Activated CD4-positive, alpha-beta memory T cell treated with anti-CD3 and anti-CD28 coated beads for 36 hours (primary cell): ENCODE results near the gene TFEC. TPM values are rescaled to one million over a fixed set of nuclear protein-coding genes. Genes with fewer than 3 reads are reported as not detected.

ENCODE experiments used
- CTCF ChIA-PET: fragments of 350-600 bp; sonication (Branson Sonifier 250); formaldehyde crosslinking; loops from one replicate; lab custom pipeline; 2021; ENCODE audit warnings: antibody characterized with exemption, inconsistent platforms; lab: Charles Lee
- POLR2A ChIA-PET: fragments of 350-600 bp; sonication (Branson Sonifier 250); formaldehyde crosslinking; loops from one replicate; lab custom pipeline; 2021; ENCODE audit warnings: antibody characterized with exemption; lab: Charles Lee
- DNase-seq: peaks from one replicate; pipeline ENCODE4 v3.0.0-alpha.2; 2020
- H3K27ac Mint-ChIP-seq: one replicate; pipeline ENCODE4 v1.8.0; 2021; ENCODE audit warnings: mixed read lengths
- H3K27me3 Mint-ChIP-seq: one replicate; pipeline ENCODE4 v1.8.0; 2021; ENCODE audit warnings: mixed read lengths
- H3K36me3 Mint-ChIP-seq: one replicate; pipeline ENCODE4 v1.8.0; 2021; ENCODE audit warnings: mixed read lengths
- H3K4me1 Mint-ChIP-seq: one replicate; pipeline ENCODE4 v1.8.0; 2021; ENCODE audit warnings: low read depth, mixed read lengths
- H3K4me3 Mint-ChIP-seq: one replicate; pipeline ENCODE4 v1.8.0; 2021; ENCODE audit warnings: mild to moderate bottlenecking, mixed read lengths
- H3K9me3 Mint-ChIP-seq: one replicate; pipeline ENCODE4 v1.8.0; 2021; ENCODE audit warnings: mixed read lengths
- intact Hi-C: fragments of 100-400 bp; cut with micrococcal nuclease; formaldehyde crosslinking; loops from one replicate; pipeline ENCODE4 v1.15.1; 2023
- total RNA-seq, 2 experiments: library from RNA; stranded (reverse); gene quantifications; one replicate each; pipeline ENCODE4 v1.2.3, GENCODE V29; 2021

TFEC gene
- total RNA-seq, 2 experiments from 2014 or later = not detected

DNA sequence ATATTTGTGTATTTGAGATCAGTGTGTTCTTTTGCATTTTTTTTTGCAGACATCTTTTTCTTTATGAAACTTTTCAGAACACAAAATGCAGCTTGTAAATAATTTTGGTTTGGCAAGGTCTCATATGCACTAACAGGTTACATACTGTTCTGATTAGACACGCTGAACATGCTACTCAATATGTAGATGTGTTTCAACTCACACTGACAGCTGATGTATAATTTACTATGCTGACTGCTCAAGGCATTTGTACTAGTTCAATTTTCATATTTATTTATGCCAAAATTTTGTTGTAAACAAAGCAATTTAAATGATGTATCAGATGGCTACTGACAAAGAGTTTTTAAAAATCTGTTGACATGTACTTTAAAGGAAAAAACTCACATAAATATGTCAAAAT is 123.8 kb downstream of the TFEC start:
- Mint-ChIP-seq H3K4me1 (no peaks in the 10 kb centered on the region), H3K27ac (no peak overlapping the region), H3K36me3 (no peaks in the 10 kb centered on the region), H3K4me3 (no peak overlapping the region), H3K9me3 (no peaks in the 10 kb centered on the region), H3K27me3 (peaks cover 2% of the 10 kb centered on the region)
- no peak for DNase-seq
- intact Hi-C loops = no loop called here
- ChIA-PET POLR2A (no interaction called here), CTCF (no interaction called here)

DNA sequence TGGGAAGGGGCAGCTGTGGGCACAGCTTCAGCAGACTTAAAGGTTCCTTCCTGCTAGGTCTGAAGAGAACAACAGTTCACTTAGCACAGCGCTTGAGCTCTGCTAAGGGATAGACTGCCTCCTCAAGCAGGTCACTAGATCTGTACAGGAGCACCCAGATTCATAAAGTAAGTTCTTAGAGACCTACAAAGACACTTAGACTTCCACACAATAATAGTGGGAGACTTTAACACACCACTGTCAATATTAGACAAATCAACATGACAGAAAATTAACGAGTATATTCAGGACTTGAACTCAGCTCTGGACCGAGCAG is 140.9 kb downstream of the TFEC start:
- POLR2A ChIA-PET = no interaction called here

DNA sequence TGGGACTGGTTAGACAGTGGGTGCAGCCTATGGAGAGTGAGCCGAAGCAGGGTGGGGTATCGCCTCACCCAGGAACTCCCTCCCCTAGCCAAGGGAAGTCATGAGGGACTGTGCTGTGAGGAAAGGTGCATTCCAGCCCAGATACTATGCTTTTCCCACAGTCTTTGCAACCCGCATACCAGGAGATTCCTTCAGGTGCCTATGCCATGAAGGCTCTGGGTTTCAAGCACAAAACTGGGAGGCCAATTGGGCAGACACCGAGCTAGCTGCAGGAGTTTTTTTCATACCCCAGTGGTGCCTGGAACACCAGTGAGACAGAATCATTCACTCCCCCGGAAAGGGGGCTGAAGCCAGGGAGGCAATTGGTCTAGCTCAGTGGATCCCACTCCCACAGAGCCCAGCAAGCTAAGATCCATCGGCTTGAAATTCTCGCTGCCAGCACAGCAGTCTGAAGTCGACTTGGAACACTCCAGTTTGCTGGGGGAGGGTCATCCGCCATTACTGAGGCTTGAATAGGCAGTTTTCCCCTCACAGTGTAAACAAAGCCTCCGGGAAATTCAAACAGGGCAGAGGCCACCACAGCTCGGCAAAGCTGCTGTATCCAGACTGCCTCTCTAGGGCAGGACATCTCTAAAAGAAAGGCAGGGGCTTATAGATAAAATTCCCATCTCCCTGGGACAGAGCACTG is 141.4 kb downstream of the TFEC start:
- CTCF ChIA-PET = no interaction called here
- Mint-ChIP-seq H3K4me1 (no peaks in the 10 kb centered on the region), H3K4me3 (no peak overlapping the region), H3K27ac (no peak overlapping the region), H3K9me3 (no peaks in the 10 kb centered on the region), H3K27me3 (peaks cover 8% of the 10 kb centered on the region), H3K36me3 (no peaks in the 10 kb centered on the region)
- no peak for DNase-seq
- POLR2A ChIA-PET = no interaction called here
- intact Hi-C loops = no loop called here

More for the DNA sequence above, 140.9 kb downstream of the TFEC start:
- no peak for DNase-seq
- intact Hi-C loops = no loop called here
- peaks cover 8% of the 10 kb centered on the region for H3K27me3 Mint-ChIP-seq
- no peak overlapping the region for H3K27ac Mint-ChIP-seq
- no peaks in the 10 kb centered on the region for H3K4me1 Mint-ChIP-seq
- CTCF ChIA-PET = no interaction called here
- H3K4me3 Mint-ChIP-seq = no peak overlapping the region
- no peaks in the 10 kb centered on the region for H3K36me3 Mint-ChIP-seq
- no peaks in the 10 kb centered on the region for H3K9me3 Mint-ChIP-seq

DNA sequence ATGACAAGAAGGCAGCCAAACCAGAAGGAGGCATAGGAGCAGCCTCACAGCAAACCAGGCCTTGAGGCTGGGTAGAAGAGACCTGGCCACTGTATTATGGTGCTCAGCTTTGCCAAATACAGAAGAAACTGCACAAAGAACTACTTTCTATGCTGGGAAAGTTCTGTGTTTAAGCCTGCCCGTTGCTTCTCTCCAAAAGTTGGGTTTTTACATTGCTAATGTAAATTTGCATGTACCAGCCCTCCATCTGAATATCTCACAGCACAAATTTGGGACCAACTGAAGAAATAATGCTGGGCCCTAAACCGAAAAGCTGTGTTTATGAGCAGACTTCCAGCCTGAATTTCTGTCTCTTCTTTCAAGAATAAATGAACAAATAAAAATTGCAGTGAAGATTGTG is 145.0 kb downstream of the TFEC start:
- Mint-ChIP-seq H3K4me1 (no peaks in the 10 kb centered on the region), H3K27me3 (peaks cover 8% of the 10 kb centered on the region), H3K4me3 (no peak overlapping the region), H3K36me3 (no peaks in the 10 kb centered on the region), H3K9me3 (no peaks in the 10 kb centered on the region), H3K27ac (no peak overlapping the region)
- CTCF ChIA-PET = no interaction called here
- POLR2A ChIA-PET = no interaction called here
- intact Hi-C loops = no loop called here
- no peak for DNase-seq

Other genes starting within 250 kb of the TFEC start
- gene TES, start 179.8 kb upstream of the TFEC start, total RNA-seq = 10 to 100 TPM; 81.8 to 90.6 TPM